ENCODE results near the gene TUB. TPM values are rescaled to one million over a fixed set of nuclear protein-coding genes. Genes with fewer than 3 reads are reported as not detected.
A peak's percentile ranks its signal among the peaks of the same experiment; 100 is the strongest.

TUB gene
- total and polyA plus RNA-seq, 11 donors, result 4.7 to 38.8 (median 18.4) TPM

GRCh38 chr11:8047382-8047781 is 33.6 kb upstream of the TUB start:
- no peaks in the 10 kb centered on the region for H3K9me3 ChIP-seq
- ATAC-seq, result no peak
- TF ChIP-seq POLR2A (IDR thresholded peaks at IDR 0.05) (no peak), CTCF (IDR thresholded peaks at IDR 0.05) (no peak)

GRCh38 chr11:8049084-8049483 is 31.9 kb upstream of the TUB start:
- Histone ChIP-seq H3K27ac (no peak overlapping the region), H3K4me1 (no peaks in the 10 kb centered on the region), H3K27me3 (no peaks in the 10 kb centered on the region), H3K4me3 (no peak overlapping the region), H3K9me3 (no peaks in the 10 kb centered on the region), H3K36me3 (no peaks in the 10 kb centered on the region)
- ATAC-seq (peak in 3 of 4 donors; percentile 45 to 69 (median 69)), DNase-seq (no peak)
- no peak for TF ChIP-seq POLR2A (IDR thresholded peaks at IDR 0.05)
- TF ChIP-seq CTCF (IDR thresholded peaks at IDR 0.05), result no peak
- 79 to 87% (median 84%) methylated on average over 3 of the region's 3 CpGs for WGBS, 4 donors
- intact Hi-C loops (cut with DNase I), result no loop called here

More at GRCh38 chr11:8047382-8047781, 33.6 kb upstream of the TUB start:
- intact Hi-C loops (cut with DNase I), result no loop called here
- H3K4me1 ChIP-seq, result no peaks in the 10 kb centered on the region
- no peaks in the 10 kb centered on the region for H3K36me3 ChIP-seq
- DNase-seq, result no peak
- no peak overlapping the region for H3K4me3 ChIP-seq
- H3K27ac ChIP-seq, result no peak overlapping the region
- WGBS, 4 donors, result 80 to 91% (median 83%) methylated on average over 3 of the region's 3 CpGs
- no peaks in the 10 kb centered on the region for H3K27me3 ChIP-seq

GRCh38 chr11:8055091-8055835 is 25.7 kb upstream of the TUB start:
- WGBS, 4 donors, result 51 to 69% (median 61%) methylated on average over 5 to 7 of the region's 7 CpGs
- intact Hi-C loops (cut with DNase I), result no loop called here
- TF ChIP-seq POLR2A (IDR thresholded peaks at IDR 0.05) (no peak), CTCF (IDR thresholded peaks at IDR 0.05) (peak in 2 of 12 donors; percentile 4 to 15)
- ATAC-seq (peak in 1 of 4 donors; percentile 16), DNase-seq (no peak)
- Histone ChIP-seq H3K27me3 (no peaks in the 10 kb centered on the region), H3K27ac (no peak overlapping the region), H3K4me1 (peaks cover 0 to 22% (median 13%) of the 10 kb centered on the region in 12 donors), H3K36me3 (no peaks in the 10 kb centered on the region), H3K9me3 (no peaks in the 10 kb centered on the region), H3K4me3 (no peak overlapping the region)

GRCh38 chr11:8055836-8056526 is 25.0 kb upstream of the TUB start:
- no peak for TF ChIP-seq POLR2A (IDR thresholded peaks at IDR 0.05)
- no peak for TF ChIP-seq CTCF (IDR thresholded peaks at IDR 0.05)
- Histone ChIP-seq H3K27ac (peak overlapping the region in 1 of 12 donors; percentile 72), H3K9me3 (no peaks in the 10 kb centered on the region), H3K4me3 (no peak overlapping the region), H3K27me3 (no peaks in the 10 kb centered on the region), H3K4me1 (peaks cover 0 to 23% (median 15%) of the 10 kb centered on the region in 12 donors), H3K36me3 (no peaks in the 10 kb centered on the region)
- ATAC-seq, result peak in 1 of 4 donors; percentile 9
- intact Hi-C loops (cut with DNase I), result no loop called here
- DNase-seq, result no peak
- WGBS, 4 donors, result 86 to 91% (median 88%) methylated on average over 8 to 10 of the region's 10 CpGs
